AG04449 (cell line): ENCODE data around the gene SEMA5B.

Source experiments
- CTCF ChIA-PET: fragments of 350-600 bp; formaldehyde crosslinking; extraction: SDS; loops from one replicate; lab custom pipeline; 2021; ENCODE audit warnings: antibody characterized with exemption; lab: Yijun Ruan, JAX
- POLR2A ChIA-PET: fragments of 400-600, 350-600 bp; formaldehyde crosslinking; extraction: SDS; loops from one replicate; lab custom pipeline; 2020; ENCODE audit warnings: antibody characterized with exemption, inconsistent platforms; lab: Yijun Ruan, JAX
- DNase-seq: peaks from one replicate; pipeline ENCODE4 v3.0.0-alpha.2; 2010; ENCODE audit warnings: low read depth, low spot score
- H3K4me3 ChIP-seq: 2 replicates; pipeline ENCODE4 v1.5.1; 2011; ENCODE audit warnings: low read depth, mild to moderate bottlenecking, control low read depth, low read length
- CTCF ChIP-seq: IDR thresholded peaks from one replicate; pipeline ENCODE4 v1.5.1; 2011; ENCODE audit warnings: mild to moderate bottlenecking, moderate library complexity, low read length, control low read depth, inconsistent platforms; ENCODE audit not compliant: insufficient read depth; ENCODE audit errors: missing control alignments

SEMA5B gene

GRCh38 chr3:123072152-123072551, 44.6 kb upstream of the SEMA5B start:
- H3K4me3 ChIP-seq: no peak overlapping the region
- no peak for TF ChIP-seq CTCF
- no peak for DNase-seq
- ChIA-PET CTCF (no interaction called here), POLR2A (no interaction called here)

GRCh38 chr3:123071581-123071980, 44.0 kb upstream of the SEMA5B start:
- ChIA-PET POLR2A (no interaction called here), CTCF (no interaction called here)

GRCh38 chr3:123071146-123071545, 43.6 kb upstream of the SEMA5B start:
- DNase-seq: no peak
- no peak for TF ChIP-seq CTCF
- CTCF ChIA-PET: no interaction called here
- POLR2A ChIA-PET: no interaction called here
- no peak overlapping the region for H3K4me3 ChIP-seq

More at GRCh38 chr3:123071581-123071980, 44.0 kb upstream of the SEMA5B start:
- no peak overlapping the region for H3K4me3 ChIP-seq
- no peak for DNase-seq
- no peak for TF ChIP-seq CTCF

- ChIA-PET POLR2A (no interaction called here), CTCF (no interaction called here)
- no peak for TF ChIP-seq CTCF
- DNase-seq: no peak
- H3K4me3 ChIP-seq: no peak overlapping the region
These were observed 42.9 kb upstream of the SEMA5B start for GRCh38 chr3:123070510-123070909.

GRCh38 chr3:123068601-123069381, 41.2 kb upstream of the SEMA5B start:
- peak overlapping the region; percentile 93 for H3K4me3 ChIP-seq
- TF ChIP-seq CTCF: no peak
- DNase-seq: no peak
- ChIA-PET CTCF (no interaction called here), POLR2A (no interaction called here)

GRCh38 chr3:123067689-123068600, 40.4 kb upstream of the SEMA5B start:
- H3K4me3 ChIP-seq: peak overlapping the region; percentile 93
- no peak for TF ChIP-seq CTCF
- CTCF ChIA-PET: interaction anchor here (1.2 to 1.4 kb wide), 2 partner anchors 37 to 126 kb away, joined by 3 to 7 read pairs; no protein-coding TSS in a partner anchor
- POLR2A ChIA-PET: interaction anchor here (1.8 kb wide), 1 partner anchor 8 kb away, joined by 8 read pairs; no protein-coding TSS in a partner anchor
- no peak for DNase-seq
